ENCODE results near the gene CTNNA1.

CTNNA1 gene

DNA sequence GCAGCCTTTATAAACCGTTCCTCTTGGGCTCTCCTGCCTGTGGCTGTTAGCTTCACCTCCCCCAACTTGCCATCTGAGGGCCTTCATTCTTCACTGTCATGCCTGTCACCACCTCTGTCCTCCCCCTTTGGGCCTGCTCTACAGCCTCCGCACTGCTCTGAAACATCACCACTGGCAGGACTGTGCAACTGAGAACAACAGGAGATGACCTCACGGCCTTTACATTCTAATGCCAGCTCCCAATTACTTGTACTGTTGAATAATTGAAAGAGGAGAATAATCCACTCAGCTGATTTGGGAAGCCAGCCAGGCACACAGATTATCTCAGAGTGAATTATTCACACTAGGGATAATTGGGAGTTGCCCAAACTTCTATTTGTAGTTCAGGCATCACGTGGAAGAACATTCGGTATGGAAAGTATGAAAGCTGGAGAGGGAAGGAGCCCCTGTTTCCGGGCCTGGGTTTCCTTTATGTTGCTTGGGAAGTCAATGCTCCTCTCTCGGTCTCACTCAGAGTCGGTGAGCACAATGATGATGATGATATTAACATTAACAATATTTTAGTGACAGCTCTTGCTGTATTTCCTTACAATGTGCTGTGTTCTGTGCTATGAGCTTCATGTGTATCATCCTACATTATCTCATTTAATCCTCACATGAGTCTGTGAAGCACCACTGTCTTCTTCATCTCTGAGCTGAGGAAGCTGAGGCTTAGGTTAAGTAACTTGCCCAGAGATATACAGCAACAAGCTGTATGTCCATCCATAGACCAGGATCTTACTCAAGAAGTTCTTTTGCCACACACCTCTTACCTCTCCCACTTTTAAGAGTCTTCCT, 221.2 kb downstream of the CTNNA1 start:
- Histone ChIP-seq H3K4me1 (ENCODE audit: control insufficient read depth, insufficient read depth, low read length) (no peaks in the 10 kb centered on the region), H3K9me3 (ENCODE audit: control insufficient read depth, insufficient read depth, low read depth, low read length) (no peaks in the 10 kb centered on the region), H3K27ac (ENCODE audit: extremely low read depth, low read depth, low read length) (no peak overlapping the region), H3K36me3 (ENCODE audit: control insufficient read depth in 2 of 2, insufficient read depth in 1 of 2, low read length in 2 of 2) (no peaks in the 10 kb centered on the region), H3K4me3 (ENCODE audit: low read depth, low read length) (no peak overlapping the region)
- POLR2A ChIA-PET, result no interaction called here
- CTCF ChIA-PET, result no interaction called here
- TF ChIP-seq IKZF3 (tag by site-specific recombination; IDR thresholded peaks at IDR 0.05) (no peak), ZSCAN16 (tag by site-specific recombination; IDR thresholded peaks at IDR 0.05) (no peak), ZNF341 (tag by site-specific recombination; IDR thresholded peaks at IDR 0.05; ENCODE audit: low read depth) (peak; percentile 68), ZNF664 (tag by site-specific recombination; IDR thresholded peaks at IDR 0.05) (peak; percentile 66)
- TF ChIP-seq, protein P1, sequence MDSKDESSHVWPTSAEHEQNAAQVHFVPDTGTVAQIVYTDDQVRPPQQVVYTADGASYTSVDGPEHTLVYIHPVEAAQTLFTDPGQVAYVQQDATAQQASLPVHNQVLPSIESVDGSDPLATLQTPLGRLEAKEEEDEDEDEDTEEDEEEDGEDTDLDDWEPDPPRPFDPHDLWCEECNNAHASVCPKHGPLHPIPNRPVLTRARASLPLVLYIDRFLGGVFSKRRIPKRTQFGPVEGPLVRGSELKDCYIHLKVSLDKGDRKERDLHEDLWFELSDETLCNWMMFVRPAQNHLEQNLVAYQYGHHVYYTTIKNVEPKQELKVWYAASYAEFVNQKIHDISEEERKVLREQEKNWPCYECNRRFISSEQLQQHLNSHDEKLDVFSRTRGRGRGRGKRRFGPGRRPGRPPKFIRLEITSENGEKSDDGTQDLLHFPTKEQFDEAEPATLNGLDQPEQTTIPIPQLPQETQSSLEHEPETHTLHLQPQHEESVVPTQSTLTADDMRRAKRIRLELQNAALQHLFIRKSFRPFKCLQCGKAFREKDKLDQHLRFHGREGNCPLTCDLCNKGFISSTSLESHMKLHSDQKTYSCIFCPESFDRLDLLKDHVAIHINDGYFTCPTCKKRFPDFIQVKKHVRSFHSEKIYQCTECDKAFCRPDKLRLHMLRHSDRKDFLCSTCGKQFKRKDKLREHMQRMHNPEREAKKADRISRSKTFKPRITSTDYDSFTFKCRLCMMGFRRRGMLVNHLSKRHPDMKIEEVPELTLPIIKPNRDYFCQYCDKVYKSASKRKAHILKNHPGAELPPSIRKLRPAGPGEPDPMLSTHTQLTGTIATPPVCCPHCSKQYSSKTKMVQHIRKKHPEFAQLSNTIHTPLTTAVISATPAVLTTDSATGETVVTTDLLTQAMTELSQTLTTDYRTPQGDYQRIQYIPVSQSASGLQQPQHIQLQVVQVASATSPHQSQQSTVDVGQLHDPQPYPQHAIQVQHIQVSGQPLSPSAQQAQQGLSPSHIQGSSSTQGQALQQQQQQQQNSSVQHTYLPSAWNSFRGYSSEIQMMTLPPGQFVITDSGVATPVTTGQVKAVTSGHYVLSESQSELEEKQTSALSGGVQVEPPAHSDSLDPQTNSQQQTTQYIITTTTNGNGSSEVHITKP (tag by site-specific recombination; IDR thresholded peaks at IDR 0.05), result 0 out of 2 replicates have a peak, but pooled peaks have one; percentile 39

DNA sequence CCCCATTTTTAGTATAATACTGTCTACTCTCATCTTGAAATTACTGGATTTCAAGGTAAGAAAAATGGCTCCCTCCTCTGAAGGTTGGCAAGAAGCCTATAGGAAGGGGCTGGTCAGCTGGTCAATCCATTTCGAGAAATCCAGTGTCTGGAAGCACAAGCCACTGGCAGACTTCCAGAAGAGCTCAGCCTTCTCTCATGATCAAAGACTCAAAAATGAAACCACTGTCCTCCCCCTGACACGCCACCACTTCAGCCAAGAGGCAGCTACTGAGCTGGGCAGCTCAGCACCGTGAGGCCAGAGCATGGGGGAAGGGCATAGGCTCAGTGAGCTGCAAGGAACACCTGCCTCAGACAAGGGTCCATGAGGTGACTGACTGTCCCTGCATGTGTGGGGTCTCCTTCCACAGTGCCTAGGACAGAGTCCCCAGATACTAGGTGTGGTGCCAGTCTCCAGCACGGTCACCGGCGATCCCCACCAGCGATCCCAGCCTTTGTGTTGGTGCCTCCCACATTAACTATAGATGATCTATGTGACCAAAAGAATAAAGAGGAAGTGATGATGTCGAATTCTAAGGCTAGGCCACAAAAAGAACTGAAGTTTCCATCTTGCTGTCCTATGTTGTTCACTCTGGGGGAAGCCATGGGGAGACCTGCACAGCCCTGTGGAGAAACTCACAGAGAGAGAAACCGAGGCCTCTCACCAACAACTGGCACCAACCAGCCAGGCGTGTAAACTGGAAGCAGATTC, 222.0 kb downstream of the CTNNA1 start:
- Histone ChIP-seq H3K36me3 (ENCODE audit: control insufficient read depth in 2 of 2, insufficient read depth in 1 of 2, low read length in 2 of 2) (no peaks in the 10 kb centered on the region), H3K9me3 (ENCODE audit: control insufficient read depth, insufficient read depth, low read depth, low read length) (no peaks in the 10 kb centered on the region), H3K4me3 (ENCODE audit: low read depth, low read length) (no peak overlapping the region), H3K27ac (ENCODE audit: extremely low read depth, low read depth, low read length) (no peak overlapping the region), H3K4me1 (ENCODE audit: control insufficient read depth, insufficient read depth, low read length) (no peaks in the 10 kb centered on the region)
- POLR2A ChIA-PET, result no interaction called here
- CTCF ChIA-PET, result interaction anchor here (1.9 kb wide), 1 partner anchor 10 kb away, joined by 3 read pairs; no protein-coding TSS in a partner anchor
- TF ChIP-seq ZNF792 (tag by site-specific recombination; IDR thresholded peaks at IDR 0.05) (no peak), ZNF514 (tag by site-specific recombination; IDR thresholded peaks at IDR 0.05) (no peak), ZNF121 (tag by site-specific recombination; IDR thresholded peaks at IDR 0.05) (no peak), ZXDB (tag by site-specific recombination; IDR thresholded peaks at IDR 0.05) (no peak), ZNF521 (tag by site-specific recombination; IDR thresholded peaks at IDR 0.05) (no peak), ZNF747 (tag by site-specific recombination; IDR thresholded peaks at IDR 0.05) (no peak), ZNF664 (tag by site-specific recombination; IDR thresholded peaks at IDR 0.05) (no peak), ZFP3 (tag by site-specific recombination; IDR thresholded peaks at IDR 0.05; ENCODE audit: low read depth) (no peak), MYNN (tag by site-specific recombination; IDR thresholded peaks at IDR 0.05; ENCODE audit: borderline replicate concordance) (no peak), ZNF585B (tag by site-specific recombination; IDR thresholded peaks at IDR 0.05) (no peak), ZNF529 (tag by site-specific recombination; IDR thresholded peaks at IDR 0.05; ENCODE audit: insufficient replicate concordance) (no peak), TCF7L2 (IDR thresholded peaks at IDR 0.05; ENCODE audit: borderline replicate concordance, low read depth, low read length) (no peak), OVOL3 (tag by site-specific recombination; IDR thresholded peaks at IDR 0.05) (no peak)
- TF ChIP-seq, protein P2, sequence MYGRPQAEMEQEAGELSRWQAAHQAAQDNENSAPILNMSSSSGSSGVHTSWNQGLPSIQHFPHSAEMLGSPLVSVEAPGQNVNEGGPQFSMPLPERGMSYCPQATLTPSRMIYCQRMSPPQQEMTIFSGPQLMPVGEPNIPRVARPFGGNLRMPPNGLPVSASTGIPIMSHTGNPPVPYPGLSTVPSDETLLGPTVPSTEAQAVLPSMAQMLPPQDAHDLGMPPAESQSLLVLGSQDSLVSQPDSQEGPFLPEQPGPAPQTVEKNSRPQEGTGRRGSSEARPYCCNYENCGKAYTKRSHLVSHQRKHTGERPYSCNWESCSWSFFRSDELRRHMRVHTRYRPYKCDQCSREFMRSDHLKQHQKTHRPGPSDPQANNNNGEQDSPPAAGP (tag by site-specific recombination; IDR thresholded peaks at IDR 0.05), result no peak
- TF ChIP-seq, protein P3, sequence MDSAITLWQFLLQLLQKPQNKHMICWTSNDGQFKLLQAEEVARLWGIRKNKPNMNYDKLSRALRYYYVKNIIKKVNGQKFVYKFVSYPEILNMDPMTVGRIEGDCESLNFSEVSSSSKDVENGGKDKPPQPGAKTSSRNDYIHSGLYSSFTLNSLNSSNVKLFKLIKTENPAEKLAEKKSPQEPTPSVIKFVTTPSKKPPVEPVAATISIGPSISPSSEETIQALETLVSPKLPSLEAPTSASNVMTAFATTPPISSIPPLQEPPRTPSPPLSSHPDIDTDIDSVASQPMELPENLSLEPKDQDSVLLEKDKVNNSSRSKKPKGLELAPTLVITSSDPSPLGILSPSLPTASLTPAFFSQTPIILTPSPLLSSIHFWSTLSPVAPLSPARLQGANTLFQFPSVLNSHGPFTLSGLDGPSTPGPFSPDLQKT (IDR thresholded peaks at IDR 0.05; ENCODE audit: borderline replicate concordance, low read depth, low read length), result no peak
- TF ChIP-seq, protein P4, sequence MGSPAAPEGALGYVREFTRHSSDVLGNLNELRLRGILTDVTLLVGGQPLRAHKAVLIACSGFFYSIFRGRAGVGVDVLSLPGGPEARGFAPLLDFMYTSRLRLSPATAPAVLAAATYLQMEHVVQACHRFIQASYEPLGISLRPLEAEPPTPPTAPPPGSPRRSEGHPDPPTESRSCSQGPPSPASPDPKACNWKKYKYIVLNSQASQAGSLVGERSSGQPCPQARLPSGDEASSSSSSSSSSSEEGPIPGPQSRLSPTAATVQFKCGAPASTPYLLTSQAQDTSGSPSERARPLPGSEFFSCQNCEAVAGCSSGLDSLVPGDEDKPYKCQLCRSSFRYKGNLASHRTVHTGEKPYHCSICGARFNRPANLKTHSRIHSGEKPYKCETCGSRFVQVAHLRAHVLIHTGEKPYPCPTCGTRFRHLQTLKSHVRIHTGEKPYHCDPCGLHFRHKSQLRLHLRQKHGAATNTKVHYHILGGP (tag by site-specific recombination; IDR thresholded peaks at IDR 0.05), result no peak
- TF ChIP-seq, protein P5, sequence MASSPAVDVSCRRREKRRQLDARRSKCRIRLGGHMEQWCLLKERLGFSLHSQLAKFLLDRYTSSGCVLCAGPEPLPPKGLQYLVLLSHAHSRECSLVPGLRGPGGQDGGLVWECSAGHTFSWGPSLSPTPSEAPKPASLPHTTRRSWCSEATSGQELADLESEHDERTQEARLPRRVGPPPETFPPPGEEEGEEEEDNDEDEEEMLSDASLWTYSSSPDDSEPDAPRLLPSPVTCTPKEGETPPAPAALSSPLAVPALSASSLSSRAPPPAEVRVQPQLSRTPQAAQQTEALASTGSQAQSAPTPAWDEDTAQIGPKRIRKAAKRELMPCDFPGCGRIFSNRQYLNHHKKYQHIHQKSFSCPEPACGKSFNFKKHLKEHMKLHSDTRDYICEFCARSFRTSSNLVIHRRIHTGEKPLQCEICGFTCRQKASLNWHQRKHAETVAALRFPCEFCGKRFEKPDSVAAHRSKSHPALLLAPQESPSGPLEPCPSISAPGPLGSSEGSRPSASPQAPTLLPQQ (tag by site-specific recombination; IDR thresholded peaks at IDR 0.05), result no peak
- TF ChIP-seq, protein P6, sequence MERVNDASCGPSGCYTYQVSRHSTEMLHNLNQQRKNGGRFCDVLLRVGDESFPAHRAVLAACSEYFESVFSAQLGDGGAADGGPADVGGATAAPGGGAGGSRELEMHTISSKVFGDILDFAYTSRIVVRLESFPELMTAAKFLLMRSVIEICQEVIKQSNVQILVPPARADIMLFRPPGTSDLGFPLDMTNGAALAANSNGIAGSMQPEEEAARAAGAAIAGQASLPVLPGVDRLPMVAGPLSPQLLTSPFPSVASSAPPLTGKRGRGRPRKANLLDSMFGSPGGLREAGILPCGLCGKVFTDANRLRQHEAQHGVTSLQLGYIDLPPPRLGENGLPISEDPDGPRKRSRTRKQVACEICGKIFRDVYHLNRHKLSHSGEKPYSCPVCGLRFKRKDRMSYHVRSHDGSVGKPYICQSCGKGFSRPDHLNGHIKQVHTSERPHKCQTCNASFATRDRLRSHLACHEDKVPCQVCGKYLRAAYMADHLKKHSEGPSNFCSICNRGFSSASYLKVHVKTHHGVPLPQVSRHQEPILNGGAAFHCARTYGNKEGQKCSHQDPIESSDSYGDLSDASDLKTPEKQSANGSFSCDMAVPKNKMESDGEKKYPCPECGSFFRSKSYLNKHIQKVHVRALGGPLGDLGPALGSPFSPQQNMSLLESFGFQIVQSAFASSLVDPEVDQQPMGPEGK (tag by site-specific recombination; IDR thresholded peaks at IDR 0.05), result no peak

Measured in HEK293 (cell line).